Inferior parietal cortex (tissue), 1 donor: ENCODE data around the gene COX7C.

Source experiments
- DNase-seq: peaks from one replicate; pipeline ENCODE4 v3.0.0-alpha.2; 2016; ENCODE audit errors: extremely low spot score

The COX7C gene

DNA sequence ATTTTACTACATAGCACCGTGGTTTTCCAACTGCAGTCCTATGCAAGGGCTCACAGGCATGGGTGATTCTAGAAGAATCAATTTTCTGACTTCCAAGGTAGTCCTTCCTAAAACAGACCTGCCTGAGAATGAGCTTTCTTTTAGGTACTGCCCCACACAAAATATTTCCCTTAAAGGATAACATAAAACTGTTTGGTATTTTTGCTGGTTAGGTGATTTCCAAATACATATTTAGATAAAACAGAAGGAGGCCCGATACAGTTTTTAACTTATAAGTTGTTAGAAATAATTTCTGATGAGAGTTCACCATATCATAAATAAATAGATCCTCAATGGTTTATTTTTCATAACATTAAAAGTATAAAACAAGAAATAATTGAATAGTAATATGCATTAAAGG lies 46.4 kb downstream of the COX7C start:
- DNase-seq, result no peak

DNA sequence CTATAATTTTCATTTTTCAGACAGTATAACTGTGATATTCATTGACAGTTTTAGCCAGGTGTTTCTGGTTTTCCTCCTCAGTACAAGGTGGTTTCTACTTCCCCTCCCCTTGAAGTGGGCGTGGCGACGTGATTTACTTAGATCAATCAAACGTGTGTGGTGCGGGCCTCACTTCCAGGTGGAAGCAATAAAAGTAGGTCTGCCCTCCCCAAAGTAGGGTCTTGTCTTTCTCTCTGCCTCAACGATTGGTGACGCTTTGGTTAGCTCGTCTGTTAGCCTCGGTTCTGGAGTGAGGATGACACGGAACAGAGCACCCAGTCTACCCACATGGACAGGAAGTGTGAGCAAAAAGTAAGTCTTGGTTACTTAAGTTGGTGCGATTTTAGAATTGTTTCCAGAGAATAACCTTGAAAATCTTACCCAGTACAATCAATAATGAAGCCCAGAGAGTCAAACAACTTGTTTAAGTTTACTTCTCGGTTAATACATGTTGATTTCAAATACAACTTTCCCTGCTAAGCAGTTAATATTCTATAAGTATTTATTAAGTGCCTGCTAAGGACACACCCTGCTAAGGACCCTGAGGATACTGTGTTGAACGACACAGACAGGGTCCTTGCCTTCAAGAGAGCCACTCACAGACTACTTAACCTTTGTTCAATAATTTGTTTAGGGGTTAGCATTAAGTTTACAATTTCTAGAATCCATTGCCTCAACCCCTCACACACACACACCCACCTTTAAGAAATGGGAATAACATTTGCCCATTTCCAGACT lies 48.4 kb downstream of the COX7C start:
- no peak for DNase-seq

DNA sequence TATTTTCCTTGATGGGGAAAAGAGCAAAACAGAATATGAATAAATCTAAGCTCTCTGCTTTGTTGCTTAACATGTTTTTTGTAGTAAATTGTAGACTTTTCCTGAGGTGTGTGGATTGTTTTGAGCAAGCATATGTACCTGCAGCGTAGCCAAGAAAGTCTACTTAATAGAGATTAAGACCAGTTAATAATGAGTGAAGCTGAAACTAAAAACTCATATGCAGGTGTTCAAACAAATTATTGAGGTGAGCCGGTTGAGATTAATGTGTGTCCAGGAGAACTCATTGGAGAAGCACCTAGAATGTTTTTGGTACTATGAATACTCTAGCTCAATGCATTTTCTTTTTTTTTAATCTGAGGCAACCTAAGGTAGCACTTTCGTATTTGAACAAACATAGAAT lies 49.2 kb downstream of the COX7C start:
- DNase-seq, result no peak
